WI38 (cell line): ENCODE results near the gene PTPRG.

ENCODE experiments used
- H3K4me3 ChIP-seq: 2 replicates; pipeline ENCODE4 v1.5.1; 2011; ENCODE audit warnings: low read depth, mild to moderate bottlenecking, control low read depth, low read length
- TF ChIP-seq, protein P1 (sequence below): IDR thresholded peaks from 2 replicates; pipeline ENCODE4 v1.5.1; 2012; ENCODE audit warnings: low read depth, mild to moderate bottlenecking, control low read depth, low read length

PTPRG gene

DNA sequence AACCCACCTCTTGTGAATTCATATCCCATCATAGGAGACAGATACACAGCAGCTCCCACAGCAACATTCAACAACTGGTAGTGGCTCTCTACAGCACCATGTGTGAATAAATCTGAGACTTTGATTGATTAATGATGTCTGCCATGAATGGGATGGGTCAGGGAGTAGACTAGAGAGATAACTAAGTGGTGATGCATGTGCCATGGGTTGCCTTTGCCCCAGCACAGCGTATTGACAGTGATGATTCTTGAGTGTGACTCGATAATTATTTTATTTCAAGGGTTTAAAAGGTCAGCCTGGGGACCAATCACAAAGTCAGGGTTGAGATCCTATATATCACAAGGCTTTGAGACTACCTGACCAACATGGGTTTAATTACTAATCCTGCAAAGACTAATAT is 295.9 kb downstream of the PTPRG start:
- no peak overlapping the region for H3K4me3 ChIP-seq
- TF ChIP-seq, protein P1, sequence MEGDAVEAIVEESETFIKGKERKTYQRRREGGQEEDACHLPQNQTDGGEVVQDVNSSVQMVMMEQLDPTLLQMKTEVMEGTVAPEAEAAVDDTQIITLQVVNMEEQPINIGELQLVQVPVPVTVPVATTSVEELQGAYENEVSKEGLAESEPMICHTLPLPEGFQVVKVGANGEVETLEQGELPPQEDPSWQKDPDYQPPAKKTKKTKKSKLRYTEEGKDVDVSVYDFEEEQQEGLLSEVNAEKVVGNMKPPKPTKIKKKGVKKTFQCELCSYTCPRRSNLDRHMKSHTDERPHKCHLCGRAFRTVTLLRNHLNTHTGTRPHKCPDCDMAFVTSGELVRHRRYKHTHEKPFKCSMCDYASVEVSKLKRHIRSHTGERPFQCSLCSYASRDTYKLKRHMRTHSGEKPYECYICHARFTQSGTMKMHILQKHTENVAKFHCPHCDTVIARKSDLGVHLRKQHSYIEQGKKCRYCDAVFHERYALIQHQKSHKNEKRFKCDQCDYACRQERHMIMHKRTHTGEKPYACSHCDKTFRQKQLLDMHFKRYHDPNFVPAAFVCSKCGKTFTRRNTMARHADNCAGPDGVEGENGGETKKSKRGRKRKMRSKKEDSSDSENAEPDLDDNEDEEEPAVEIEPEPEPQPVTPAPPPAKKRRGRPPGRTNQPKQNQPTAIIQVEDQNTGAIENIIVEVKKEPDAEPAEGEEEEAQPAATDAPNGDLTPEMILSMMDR = no peak

DNA sequence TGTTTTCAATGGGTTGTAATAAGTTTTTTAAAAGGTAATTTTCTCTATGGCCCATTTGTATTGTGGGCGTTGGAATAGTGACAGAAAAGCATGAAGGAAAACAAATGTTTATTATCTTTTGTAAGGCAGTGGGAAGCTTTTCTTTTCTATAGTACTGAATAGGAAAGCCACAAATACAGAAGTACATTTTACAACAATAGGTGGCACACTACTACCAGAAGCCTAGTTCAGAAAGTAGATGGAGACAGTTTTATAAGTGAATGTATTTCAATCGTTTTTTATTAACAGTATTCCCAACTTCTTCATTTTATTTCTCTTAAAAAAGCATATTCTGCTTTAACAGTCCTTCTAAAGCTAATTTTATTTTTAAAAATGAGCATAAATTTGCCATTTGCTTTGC is 296.7 kb downstream of the PTPRG start:
- H3K4me3 ChIP-seq = no peak overlapping the region
- TF ChIP-seq, protein P1 = peak; percentile 15; the same call in 1 of the 2 replicates

DNA sequence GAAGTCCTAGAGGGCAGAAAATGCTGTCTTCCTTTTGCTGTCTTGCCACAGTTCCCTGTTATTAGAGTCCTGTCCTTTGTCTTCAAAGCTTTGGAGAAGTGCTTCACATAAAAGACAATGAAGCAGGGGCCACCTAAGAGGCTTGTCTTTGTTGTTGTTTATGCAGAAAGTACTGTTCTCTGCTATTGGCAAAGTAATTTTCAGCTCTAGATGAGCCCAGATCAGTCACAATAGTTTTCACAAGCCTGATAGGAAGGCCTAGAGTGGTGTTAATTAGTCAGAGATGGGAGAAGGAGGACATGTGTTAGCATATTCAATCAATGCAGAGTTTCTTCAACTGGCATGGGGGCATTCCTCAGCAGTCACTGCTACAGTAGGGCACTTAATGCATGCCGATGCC is 300.0 kb downstream of the PTPRG start:
- H3K4me3 ChIP-seq = no peak overlapping the region
- TF ChIP-seq, protein P1 = no peak

DNA sequence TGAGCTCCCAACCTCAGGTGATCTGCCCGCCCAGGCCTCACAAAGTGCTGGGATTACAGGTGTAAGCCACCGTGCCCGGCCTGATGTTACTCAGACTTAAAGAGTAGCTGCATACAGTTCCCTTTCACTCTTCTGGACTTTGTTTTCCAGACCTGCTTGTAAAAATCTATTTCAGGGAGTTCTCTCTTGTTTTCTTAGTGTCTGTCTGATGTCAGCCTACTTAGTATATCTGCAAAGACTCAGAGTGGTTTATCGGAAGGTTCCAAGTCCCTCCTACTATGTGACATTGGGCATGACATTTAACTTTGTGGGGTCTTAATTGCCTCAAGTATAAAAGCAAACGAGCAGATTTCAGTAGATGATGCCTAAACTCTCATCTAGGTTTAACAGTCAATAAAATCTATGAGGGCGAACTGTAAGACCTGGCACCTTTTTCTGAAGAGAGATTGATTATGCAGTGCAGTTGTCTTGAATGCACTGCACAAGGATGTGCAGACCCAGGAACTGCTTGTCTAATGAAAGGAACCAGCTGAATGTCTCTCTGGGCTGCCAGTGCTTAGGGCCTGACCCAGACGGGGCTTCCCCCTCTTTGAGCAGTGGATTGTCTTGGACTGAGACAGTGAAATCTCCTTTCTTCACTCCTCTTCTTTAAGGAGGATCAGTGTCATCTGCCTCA is 301.4 kb downstream of the PTPRG start:
- TF ChIP-seq, protein P1 = no peak
- H3K4me3 ChIP-seq = no peak overlapping the region

DNA sequence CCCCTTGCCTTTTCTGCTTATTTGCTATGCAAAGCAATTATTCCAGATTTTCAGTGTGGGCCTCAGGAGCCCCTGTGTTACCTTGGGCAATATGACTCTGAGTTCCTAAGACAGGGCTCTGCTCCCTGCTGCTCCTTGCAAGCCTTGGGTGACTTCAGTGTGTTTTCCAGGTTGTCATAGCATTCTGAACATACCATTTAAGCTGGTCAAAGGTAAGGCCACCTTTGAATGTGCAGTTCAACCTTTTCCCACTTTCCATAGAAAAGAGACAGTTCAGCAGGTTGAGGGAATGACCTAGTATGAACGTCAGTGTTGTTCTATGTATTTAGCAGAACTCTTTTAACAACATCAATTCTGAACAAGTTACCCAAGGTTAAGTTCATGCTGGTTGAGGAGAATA is 302.2 kb downstream of the PTPRG start:
- no peak overlapping the region for H3K4me3 ChIP-seq
- TF ChIP-seq, protein P1 = no peak

DNA sequence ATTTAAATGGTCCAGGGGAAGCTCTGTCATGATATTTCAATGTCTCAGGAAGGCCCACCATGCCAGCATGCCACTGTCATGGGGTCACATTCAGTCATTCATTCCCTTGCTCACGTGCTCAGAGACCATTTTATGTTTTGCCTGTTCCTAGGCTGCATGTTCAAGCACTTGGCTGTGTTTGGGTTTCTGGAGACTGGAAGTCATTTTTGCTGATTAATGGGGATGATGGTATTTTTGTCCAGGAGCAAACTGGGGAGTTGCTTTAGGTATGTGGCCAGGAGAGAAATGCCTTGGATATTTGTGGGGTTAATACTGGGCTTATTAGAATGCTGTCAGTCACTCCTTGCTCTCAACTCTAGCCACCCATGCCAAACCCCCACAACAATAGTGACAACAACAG is 303.5 kb downstream of the PTPRG start:
- TF ChIP-seq, protein P1 = no peak
- H3K4me3 ChIP-seq = no peak overlapping the region

DNA sequence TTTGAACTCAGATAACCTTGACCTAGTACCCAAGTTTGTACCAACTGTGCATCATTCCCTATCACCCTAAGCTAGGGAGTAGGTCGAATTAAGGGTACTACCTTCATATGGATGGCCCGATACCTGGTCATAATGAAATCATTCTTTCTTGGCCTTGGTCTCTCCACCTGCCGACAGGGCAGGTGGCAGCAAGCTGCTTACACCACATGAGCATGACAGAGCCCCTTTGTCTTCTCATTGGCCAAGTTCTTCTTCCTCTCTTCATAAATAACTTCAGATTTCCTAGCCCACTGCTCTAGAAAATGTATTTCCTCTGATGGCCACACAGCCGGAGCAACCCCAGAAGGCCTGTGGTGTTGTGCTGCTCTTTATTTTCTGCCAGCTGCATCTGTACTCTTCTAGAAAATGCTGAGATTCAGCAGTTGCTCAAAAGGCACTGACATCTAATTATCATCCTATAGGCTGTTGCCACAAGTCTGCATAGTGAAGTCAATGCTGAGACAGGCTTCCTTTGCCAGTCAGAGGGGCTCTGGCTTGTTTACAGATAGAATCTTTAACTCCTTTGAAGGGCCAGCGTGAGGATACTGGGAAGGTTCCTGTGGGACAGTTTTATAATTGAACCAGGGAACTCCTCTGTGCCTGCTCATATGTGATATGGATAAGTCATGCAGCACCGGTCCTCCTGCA is 304.2 kb downstream of the PTPRG start:
- TF ChIP-seq, protein P1 = no peak

More for the DNA sequence above, 304.2 kb downstream of the PTPRG start:
- H3K4me3 ChIP-seq = no peak overlapping the region
